ENCODE measurements around the gene ATP10B. TPM values are rescaled to one million over a fixed set of nuclear protein-coding genes. Genes with fewer than 3 reads are reported as not detected.

ATP10B gene
- total RNA-seq, 1 donor from 2014 or later, result not detected

DNA sequence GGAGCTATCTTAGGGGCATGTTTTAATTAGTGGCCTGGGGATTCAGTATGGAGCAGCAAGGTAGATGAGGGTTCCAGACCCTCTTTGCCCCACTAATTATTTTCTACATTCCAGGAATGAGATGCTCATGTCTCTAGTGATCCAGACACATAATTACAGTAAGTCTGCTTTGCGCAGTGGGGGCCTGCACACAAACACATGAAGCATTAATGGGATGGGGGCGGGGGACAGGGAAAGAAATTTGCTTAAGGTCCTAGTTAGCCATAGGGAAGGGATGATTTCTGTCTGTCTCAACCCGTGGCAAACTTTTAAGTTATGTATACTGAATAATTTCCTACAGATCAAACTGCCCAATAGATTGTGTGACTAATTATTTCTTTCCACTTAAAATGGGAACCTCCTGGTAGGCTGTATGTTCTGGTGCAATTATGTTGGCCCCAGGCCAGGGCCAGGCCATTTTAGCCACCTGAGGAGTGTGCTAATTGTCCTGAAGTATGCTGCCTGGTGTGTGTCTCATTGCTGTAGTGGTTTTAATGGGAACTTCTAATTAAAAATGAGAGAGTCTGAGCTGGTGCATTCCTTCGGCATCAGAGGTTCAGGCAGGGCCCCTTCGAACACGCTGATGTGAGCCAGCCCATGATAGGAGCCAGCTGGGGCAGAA is 295.9 kb downstream of the ATP10B start:
- Histone ChIP-seq H3K9me3 (replicated peaks) (no peaks in the 10 kb centered on the region), H3K36me3 (no peaks in the 10 kb centered on the region), H3K27me3 (ENCODE audit: low read depth) (no peaks in the 10 kb centered on the region), H3K4me1 (no peaks in the 10 kb centered on the region), H3K27ac (replicated peaks) (no peak overlapping the region), H3K4me3 (no peak overlapping the region)
- TF ChIP-seq, protein P1, sequence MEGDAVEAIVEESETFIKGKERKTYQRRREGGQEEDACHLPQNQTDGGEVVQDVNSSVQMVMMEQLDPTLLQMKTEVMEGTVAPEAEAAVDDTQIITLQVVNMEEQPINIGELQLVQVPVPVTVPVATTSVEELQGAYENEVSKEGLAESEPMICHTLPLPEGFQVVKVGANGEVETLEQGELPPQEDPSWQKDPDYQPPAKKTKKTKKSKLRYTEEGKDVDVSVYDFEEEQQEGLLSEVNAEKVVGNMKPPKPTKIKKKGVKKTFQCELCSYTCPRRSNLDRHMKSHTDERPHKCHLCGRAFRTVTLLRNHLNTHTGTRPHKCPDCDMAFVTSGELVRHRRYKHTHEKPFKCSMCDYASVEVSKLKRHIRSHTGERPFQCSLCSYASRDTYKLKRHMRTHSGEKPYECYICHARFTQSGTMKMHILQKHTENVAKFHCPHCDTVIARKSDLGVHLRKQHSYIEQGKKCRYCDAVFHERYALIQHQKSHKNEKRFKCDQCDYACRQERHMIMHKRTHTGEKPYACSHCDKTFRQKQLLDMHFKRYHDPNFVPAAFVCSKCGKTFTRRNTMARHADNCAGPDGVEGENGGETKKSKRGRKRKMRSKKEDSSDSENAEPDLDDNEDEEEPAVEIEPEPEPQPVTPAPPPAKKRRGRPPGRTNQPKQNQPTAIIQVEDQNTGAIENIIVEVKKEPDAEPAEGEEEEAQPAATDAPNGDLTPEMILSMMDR (IDR thresholded peaks at IDR 0.05; ENCODE audit: borderline replicate concordance), result no peak
- no peak for DNase-seq
- intact Hi-C loops (cut with micrococcal nuclease), result no loop called here

DNA sequence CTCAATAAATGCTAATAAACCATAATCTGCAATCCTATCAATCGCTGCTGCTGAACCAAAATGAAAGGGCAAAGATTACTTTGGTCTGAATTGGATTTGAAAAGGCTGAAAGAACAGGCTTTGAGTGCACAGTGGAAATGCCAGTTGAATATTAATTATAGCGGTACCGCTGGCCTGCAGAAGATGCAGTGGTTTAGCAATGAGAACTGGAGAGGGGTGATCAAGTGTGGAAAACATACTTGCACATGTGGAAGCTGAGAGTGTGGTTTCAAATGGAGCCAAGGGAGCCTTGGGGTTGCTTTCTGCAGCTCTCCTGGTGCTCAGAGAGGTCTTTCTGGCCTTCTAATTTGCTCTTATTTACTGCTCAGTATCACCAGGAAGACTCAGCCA is 296.4 kb downstream of the ATP10B start:
- intact Hi-C loops (cut with micrococcal nuclease), result no loop called here
- Histone ChIP-seq H3K27me3 (ENCODE audit: low read depth) (no peaks in the 10 kb centered on the region), H3K4me3 (no peak overlapping the region), H3K27ac (replicated peaks) (no peak overlapping the region), H3K4me1 (no peaks in the 10 kb centered on the region), H3K36me3 (no peaks in the 10 kb centered on the region), H3K9me3 (replicated peaks) (no peaks in the 10 kb centered on the region)
- TF ChIP-seq, protein P1 (IDR thresholded peaks at IDR 0.05; ENCODE audit: borderline replicate concordance), result no peak
- no peak for DNase-seq

DNA sequence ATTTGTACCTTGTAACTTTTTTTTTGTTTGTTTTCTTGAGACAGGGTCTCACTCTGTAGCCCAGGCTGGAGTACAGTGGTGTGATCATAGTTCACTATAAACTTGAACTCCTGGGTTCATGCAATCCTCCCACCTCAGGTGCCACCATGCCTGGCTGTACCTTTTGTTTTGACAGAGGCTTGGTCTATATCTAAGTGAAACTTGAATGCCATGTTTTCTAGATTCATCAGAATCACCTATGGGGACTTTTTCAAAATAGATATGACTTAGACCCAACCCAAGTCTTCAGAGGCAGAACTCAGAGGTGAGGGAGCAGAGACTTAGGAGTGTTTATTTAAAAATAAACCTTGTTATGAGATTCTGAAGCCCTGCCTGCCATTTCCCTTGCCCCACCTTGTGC is 301.9 kb downstream of the ATP10B start:
- no peak overlapping the region for H3K27ac ChIP-seq (replicated peaks)
- intact Hi-C loops (cut with micrococcal nuclease), result no loop called here
- no peaks in the 10 kb centered on the region for H3K36me3 ChIP-seq
- H3K4me1 ChIP-seq, result no peaks in the 10 kb centered on the region
- no peak for DNase-seq
- H3K27me3 ChIP-seq (ENCODE audit: low read depth), result peaks cover 5% of the 10 kb centered on the region
- no peak overlapping the region for H3K4me3 ChIP-seq
- TF ChIP-seq, protein P1 (IDR thresholded peaks at IDR 0.05; ENCODE audit: borderline replicate concordance), result no peak
- H3K9me3 ChIP-seq (replicated peaks), result peaks cover 4% of the 10 kb centered on the region

DNA sequence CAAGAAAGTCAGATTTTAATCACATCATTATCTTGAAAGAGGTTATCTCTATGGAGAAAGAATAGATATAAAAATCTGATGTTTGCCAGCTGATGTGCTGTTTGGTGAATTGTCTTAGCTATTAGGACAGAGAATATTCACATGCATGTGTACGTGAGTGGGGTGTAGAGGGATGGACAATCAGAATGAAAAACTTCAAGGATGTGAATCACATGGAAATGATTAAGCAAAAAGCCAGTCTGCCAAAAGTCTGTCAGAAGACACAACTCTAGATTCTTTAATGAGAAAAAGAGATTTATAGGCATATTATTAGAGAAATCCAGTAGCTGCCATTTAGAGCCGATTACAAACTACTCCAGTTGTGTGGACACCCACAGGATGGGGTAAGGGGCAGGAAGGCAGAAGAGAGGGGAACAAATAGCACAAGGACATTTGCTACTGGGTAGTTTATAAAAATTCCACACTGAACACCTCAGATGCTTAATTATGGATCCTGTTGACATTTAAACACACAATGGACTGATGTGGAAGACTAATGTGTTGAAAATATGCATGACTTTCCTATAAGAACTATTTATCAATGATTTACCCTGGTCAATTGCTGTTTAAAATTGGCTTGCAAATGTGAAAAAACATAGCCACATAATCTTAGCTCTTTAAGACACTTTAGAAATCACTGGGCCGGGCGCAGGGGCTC is 302.9 kb downstream of the ATP10B start:
- Histone ChIP-seq H3K27ac (replicated peaks) (no peak overlapping the region), H3K4me1 (no peaks in the 10 kb centered on the region), H3K4me3 (no peak overlapping the region), H3K9me3 (replicated peaks) (peaks cover 4% of the 10 kb centered on the region), H3K27me3 (ENCODE audit: low read depth) (peaks cover 11% of the 10 kb centered on the region), H3K36me3 (no peaks in the 10 kb centered on the region)
- intact Hi-C loops (cut with micrococcal nuclease), result no loop called here
- TF ChIP-seq, protein P1 (IDR thresholded peaks at IDR 0.05; ENCODE audit: borderline replicate concordance), result no peak
- DNase-seq, result no peak

DNA sequence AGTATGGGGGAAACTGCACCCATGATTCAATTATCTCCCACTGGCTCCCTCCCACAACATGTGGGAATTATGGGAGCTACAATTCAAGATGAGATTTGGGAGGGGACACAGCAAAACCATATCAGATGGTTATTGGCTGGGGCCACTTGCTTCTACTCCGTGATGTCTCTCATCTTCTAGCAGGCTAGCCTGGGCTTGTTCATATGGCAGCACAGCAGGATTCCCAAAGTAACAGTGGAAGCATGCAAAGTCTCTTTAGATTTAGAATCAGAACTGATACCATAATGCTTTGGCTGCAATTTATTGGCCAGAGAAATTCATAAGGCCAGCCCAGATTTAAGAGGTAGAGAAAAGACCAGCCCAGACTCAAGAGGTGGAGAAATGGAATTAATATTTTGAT is 304.1 kb downstream of the ATP10B start:
- TF ChIP-seq, protein P1 (IDR thresholded peaks at IDR 0.05; ENCODE audit: borderline replicate concordance), result no peak
- Histone ChIP-seq H3K27ac (replicated peaks) (no peak overlapping the region), H3K27me3 (ENCODE audit: low read depth) (peaks cover 11% of the 10 kb centered on the region), H3K9me3 (replicated peaks) (peaks cover 4% of the 10 kb centered on the region), H3K4me1 (no peaks in the 10 kb centered on the region), H3K36me3 (no peaks in the 10 kb centered on the region), H3K4me3 (no peak overlapping the region)
- intact Hi-C loops (cut with micrococcal nuclease), result no loop called here
- no peak for DNase-seq
